ENCODE data around the gene CLDN7.

GRCh38 chr17:7225711-7226331, 36.5 kb downstream of the CLDN7 start:
- no peak for TF ChIP-seq CTCF (IDR thresholded peaks at IDR 0.05; ENCODE audit: poor library complexity)
- no peak for TF ChIP-seq EZH2phosphoT487 (IDR thresholded peaks at IDR 0.05; ENCODE audit: low read depth, severe bottlenecking, unreplicated experiment)
- no peak for TF ChIP-seq EZH2 (IDR thresholded peaks at IDR 0.05; ENCODE audit: borderline replicate concordance)
